Osteoblast (primary cell): Measurements from ENCODE around the gene PDE8B. TPM values are rescaled to one million over a fixed set of nuclear protein-coding genes. Genes with fewer than 3 reads are reported as not detected.

Experiments
- DNase-seq: peaks from one replicate; pipeline ENCODE4 v3.0.0; 2011; ENCODE audit warnings: low spot score, mixed read lengths; ENCODE audit not compliant: insufficient read length; ENCODE audit errors: missing footprints
- H2AFZ ChIP-seq: 2 replicates; pipeline ENCODE4 v1.6.0; 2011; ENCODE audit warnings: mild to moderate bottlenecking, low read length
- H3K27ac ChIP-seq: 2 replicates; pipeline ENCODE4 v1.5.1; 2011; ENCODE audit warnings: mild to moderate bottlenecking, low read depth, low read length, moderate library complexity
- H3K27me3 ChIP-seq: 2 replicates; pipeline ENCODE4 v1.6.0; 2012; ENCODE audit warnings: mild to moderate bottlenecking, control low read depth, inconsistent platforms, low read length, moderate library complexity; ENCODE audit not compliant: insufficient read depth
- H3K36me3 ChIP-seq: 2 replicates; pipeline ENCODE4 v1.5.1; 2011; ENCODE audit warnings: mild to moderate bottlenecking, low read length, control low read depth, moderate library complexity; ENCODE audit not compliant: insufficient read depth
- H3K4me1 ChIP-seq: 2 replicates; pipeline ENCODE4 v1.5.1; 2011; ENCODE audit warnings: mild to moderate bottlenecking, low read length, control low read depth, moderate library complexity; ENCODE audit not compliant: insufficient read depth
- H3K4me2 ChIP-seq: 2 replicates; pipeline ENCODE4 v1.6.0; 2011; ENCODE audit warnings: mild to moderate bottlenecking, low read length; ENCODE audit not compliant: insufficient read depth
- H3K4me3 ChIP-seq: fragments of 200-600 bp; sonication (generic); 3 replicates; pipeline ENCODE4 v1.5.1; 2012; ENCODE audit warnings: mild to moderate bottlenecking, low read length, inconsistent platforms; ENCODE audit not compliant: insufficient read depth
- H3K79me2 ChIP-seq: 2 replicates; pipeline ENCODE4 v1.6.0; 2012; ENCODE audit warnings: mild to moderate bottlenecking, low read length, control low read depth, inconsistent platforms; ENCODE audit not compliant: insufficient read depth
- H3K9me3 ChIP-seq: 2 replicates; pipeline ENCODE4 v1.5.1; 2011; ENCODE audit warnings: low read depth, low read length, control low read depth
- H4K20me1 ChIP-seq: 2 replicates; pipeline ENCODE4 v1.6.0; 2012; ENCODE audit warnings: mild to moderate bottlenecking, low read length, control low read depth; ENCODE audit not compliant: insufficient read depth
- total RNA-seq: library from RNA; depleted of rRNA; stranded (reverse); fragments of >200 nt; gene quantifications from 2 replicates; pipeline ENCODE4 v1.2.3, GENCODE V29; 2012
- TF ChIP-seq, protein P1 (sequence below): IDR thresholded peaks from 2 replicates; pipeline ENCODE4 v1.5.1; 2011; ENCODE audit warnings: mild to moderate bottlenecking, low read depth, low read length, moderate library complexity; ENCODE audit errors: extremely low read depth

The PDE8B gene
- total RNA-seq, 1 donor = under 0.01 TPM

DNA sequence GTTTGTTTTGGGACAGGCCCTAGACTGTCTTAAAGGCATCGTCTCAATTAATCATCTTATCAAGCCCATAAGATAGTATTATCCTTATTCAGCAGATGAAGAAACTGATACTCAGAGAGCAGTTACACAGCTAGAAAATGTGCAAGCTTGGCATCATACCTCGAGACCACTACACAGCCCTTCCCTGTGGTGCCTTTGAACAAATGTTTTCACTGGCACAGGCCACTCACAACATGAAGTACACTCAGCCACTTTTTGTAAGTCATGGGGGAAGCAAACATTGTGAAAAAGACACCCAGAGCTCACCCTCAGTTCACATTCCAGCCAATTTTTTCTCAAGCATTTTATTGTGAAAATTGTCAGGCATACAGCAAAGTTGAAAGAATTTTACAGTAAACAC, 159.1 kb downstream of the PDE8B start:
- Histone ChIP-seq H3K4me3 (no peak overlapping the region), H2AFZ (no peak overlapping the region), H3K4me2 (no peak overlapping the region), H4K20me1 (no peaks in the 10 kb centered on the region), H3K9me3 (no peaks in the 10 kb centered on the region), H3K4me1 (no peaks in the 10 kb centered on the region), H3K27ac (no peak overlapping the region), H3K79me2 (no peaks in the 10 kb centered on the region), H3K27me3 (peaks cover 8% of the 10 kb centered on the region), H3K36me3 (no peaks in the 10 kb centered on the region)
- TF ChIP-seq, protein P1, sequence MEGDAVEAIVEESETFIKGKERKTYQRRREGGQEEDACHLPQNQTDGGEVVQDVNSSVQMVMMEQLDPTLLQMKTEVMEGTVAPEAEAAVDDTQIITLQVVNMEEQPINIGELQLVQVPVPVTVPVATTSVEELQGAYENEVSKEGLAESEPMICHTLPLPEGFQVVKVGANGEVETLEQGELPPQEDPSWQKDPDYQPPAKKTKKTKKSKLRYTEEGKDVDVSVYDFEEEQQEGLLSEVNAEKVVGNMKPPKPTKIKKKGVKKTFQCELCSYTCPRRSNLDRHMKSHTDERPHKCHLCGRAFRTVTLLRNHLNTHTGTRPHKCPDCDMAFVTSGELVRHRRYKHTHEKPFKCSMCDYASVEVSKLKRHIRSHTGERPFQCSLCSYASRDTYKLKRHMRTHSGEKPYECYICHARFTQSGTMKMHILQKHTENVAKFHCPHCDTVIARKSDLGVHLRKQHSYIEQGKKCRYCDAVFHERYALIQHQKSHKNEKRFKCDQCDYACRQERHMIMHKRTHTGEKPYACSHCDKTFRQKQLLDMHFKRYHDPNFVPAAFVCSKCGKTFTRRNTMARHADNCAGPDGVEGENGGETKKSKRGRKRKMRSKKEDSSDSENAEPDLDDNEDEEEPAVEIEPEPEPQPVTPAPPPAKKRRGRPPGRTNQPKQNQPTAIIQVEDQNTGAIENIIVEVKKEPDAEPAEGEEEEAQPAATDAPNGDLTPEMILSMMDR = no peak
- DNase-seq = no peak

DNA sequence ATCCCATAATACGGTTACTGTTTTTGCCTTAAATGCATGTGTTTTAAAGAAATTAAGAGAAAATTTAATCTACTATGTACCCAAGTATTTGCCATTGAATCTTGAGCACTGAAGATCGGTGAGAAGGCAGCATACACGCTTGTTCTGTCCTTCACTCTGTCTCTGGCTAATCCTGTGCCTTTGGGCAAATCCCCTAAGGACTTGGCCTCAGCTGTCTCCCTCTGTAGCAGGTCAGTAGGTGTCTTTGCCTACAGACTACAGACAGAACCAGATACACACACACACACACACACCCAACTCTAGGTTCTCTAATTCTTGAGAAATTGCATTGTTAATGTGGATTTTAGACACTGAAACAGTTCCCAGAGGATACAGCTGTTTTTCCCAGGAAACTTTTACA, 164.2 kb downstream of the PDE8B start:
- Histone ChIP-seq H3K4me2 (no peak overlapping the region), H3K27ac (no peak overlapping the region), H3K4me1 (no peaks in the 10 kb centered on the region), H3K27me3 (peaks cover 26% of the 10 kb centered on the region), H4K20me1 (no peaks in the 10 kb centered on the region), H3K9me3 (no peaks in the 10 kb centered on the region), H3K36me3 (no peaks in the 10 kb centered on the region), H2AFZ (no peak overlapping the region), H3K79me2 (no peaks in the 10 kb centered on the region), H3K4me3 (no peak overlapping the region)
- no peak for DNase-seq
- TF ChIP-seq, protein P1 = no peak

DNA sequence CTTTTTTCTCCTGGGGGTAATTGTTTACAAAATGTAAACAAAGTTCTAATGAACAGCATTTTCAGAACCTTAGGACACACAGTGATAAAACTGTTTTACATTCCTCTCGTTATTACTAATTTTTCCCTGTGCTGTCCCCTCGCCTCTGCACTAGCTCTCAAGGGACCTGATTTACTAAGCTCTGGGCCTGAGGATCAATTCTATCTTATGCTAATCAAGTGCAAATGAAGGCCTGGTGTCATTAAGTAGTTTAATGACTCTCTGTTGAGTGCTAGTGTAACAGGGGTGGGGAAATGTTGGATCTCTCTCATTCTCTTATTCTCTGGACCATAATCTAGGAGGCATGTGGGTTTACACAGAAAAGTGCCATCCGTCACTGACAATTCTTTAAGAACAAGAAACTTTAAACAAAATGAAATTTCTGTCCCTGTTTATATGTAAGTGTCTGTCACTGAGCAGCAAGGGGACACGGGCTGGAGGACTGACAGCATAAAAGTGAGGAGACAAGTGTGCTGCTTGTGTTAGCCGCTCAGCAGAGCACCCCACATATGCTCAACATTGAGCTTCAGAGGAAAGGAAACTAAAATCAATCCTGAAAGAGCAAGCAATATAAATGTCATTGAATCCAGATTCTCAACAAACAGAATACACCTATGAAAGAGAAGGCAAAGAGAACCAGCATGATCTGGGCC, 166.3 kb downstream of the PDE8B start:
- H3K4me3 ChIP-seq = no peak overlapping the region
- no peaks in the 10 kb centered on the region for H3K79me2 ChIP-seq
- no peaks in the 10 kb centered on the region for H3K4me1 ChIP-seq
- no peak overlapping the region for H3K4me2 ChIP-seq
- H3K36me3 ChIP-seq = no peaks in the 10 kb centered on the region
- TF ChIP-seq, protein P1 = no peak
- H3K9me3 ChIP-seq = no peaks in the 10 kb centered on the region
- H4K20me1 ChIP-seq = no peaks in the 10 kb centered on the region
- no peak for DNase-seq
- peaks cover 20% of the 10 kb centered on the region for H3K27me3 ChIP-seq
- no peak overlapping the region for H2AFZ ChIP-seq
- no peak overlapping the region for H3K27ac ChIP-seq

DNA sequence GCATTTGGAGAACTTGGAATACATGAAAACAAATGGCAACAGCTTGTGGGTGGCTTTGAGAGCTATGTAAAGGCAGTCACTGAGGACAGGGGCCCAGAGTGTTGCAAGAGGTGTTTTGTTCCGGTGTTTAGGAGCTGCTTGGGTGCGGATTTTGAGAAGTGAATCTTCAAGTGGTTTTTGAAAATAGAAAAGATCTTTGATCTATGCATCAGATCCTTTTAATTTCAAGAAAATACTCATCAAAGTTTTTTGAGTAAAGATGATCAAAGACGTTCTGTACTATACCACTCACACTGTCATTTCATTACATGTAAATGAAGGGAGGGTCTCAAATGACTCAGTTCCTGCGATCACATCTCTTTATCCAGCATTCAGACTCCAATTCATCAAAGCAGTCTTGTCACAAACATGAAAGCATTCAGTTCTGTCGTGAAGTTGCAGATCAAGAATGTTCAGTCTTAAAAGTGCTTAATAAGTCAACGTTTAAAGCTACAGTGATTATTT, 169.1 kb downstream of the PDE8B start:
- Histone ChIP-seq H3K36me3 (no peaks in the 10 kb centered on the region), H3K79me2 (no peaks in the 10 kb centered on the region), H3K4me2 (no peak overlapping the region), H3K9me3 (no peaks in the 10 kb centered on the region), H3K27ac (no peak overlapping the region), H3K27me3 (peaks cover 17% of the 10 kb centered on the region), H3K4me3 (no peak overlapping the region), H2AFZ (no peak overlapping the region), H3K4me1 (no peaks in the 10 kb centered on the region), H4K20me1 (no peaks in the 10 kb centered on the region)
- TF ChIP-seq, protein P1 = no peak
- DNase-seq = no peak
